ENCODE data around the gene TRAPPC12. TPM values are rescaled to one million over a fixed set of nuclear protein-coding genes. Genes with fewer than 3 reads are reported as not detected.

The TRAPPC12 gene
- total RNA-seq, result 35.4 and 39.3 TPM in 2 replicates

GRCh38 chr2:3379647-3380534, at the start of gene TRAPPC12:
Gene TRAPPC12, plus strand, starts transcription at chr2:3379694. Its CDS starts 7,930 bp downstream, at chr2:3387624.

GRCh38 chr2:3377612-3378432, 1.7 kb upstream of the TRAPPC12 start, which contains the start of gene EIPR1:
Gene EIPR1, minus strand, starts transcription at chr2:3377818. Its CDS starts 129 bp downstream, at chr2:3377689.

GRCh38 chr2:3519255-3520205, 140.0 kb downstream of the TRAPPC12 start, which contains the start of gene ADI1:
Gene ADI1, minus strand, starts transcription at chr2:3519531. Its CDS starts 44 bp downstream, at chr2:3519487.

Other genes with a start within 250 kb of the TRAPPC12 start
- 22.5 and 25.0 TPM in 2 replicates for gene EIPR1, start 1.9 kb upstream of the TRAPPC12 start, total RNA-seq
- gene ADI1, start 139.8 kb downstream of the TRAPPC12 start, total RNA-seq, result 59.2 and 61.3 TPM in 2 replicates
- 26.0 and 27.5 TPM in 2 replicates for gene RNASEH1, start 178.6 kb downstream of the TRAPPC12 start, total RNA-seq
- gene RPS7, start 195.6 kb downstream of the TRAPPC12 start, total RNA-seq, result 1,998 and 2,015 TPM in 2 replicates
- gene COLEC11, start 215.4 kb downstream of the TRAPPC12 start, total RNA-seq, result 0.43 and 0.65 TPM in 2 replicates